Left lung (tissue), 10 donors: ENCODE measurements around the gene ZNF512B. TPM values are rescaled to one million over a fixed set of nuclear protein-coding genes. Genes with fewer than 3 reads are reported as not detected.
"Not testable (repeated sequence)": the region's sequence is repeated elsewhere in the genome, so short reads cannot be mapped to it uniquely, and the experiment has no call there.

Experiments
- ATAC-seq: fragments of 200-7000 bp; cut with Tn5 transposase; one replicate; pipeline ENCODE4 v1.9.1; 2020; ENCODE audit warnings: moderate library complexity
- DNase-seq, 4 donors: peaks; one replicate each; pipeline ENCODE4 v3.0.0-alpha.2; 2013 to 2020
- H3K27ac ChIP-seq, 2 donors: fragments of 200-600 bp; sonication (generic) in 1 of 2; one replicate each; pipeline versions ENCODE4 v1.5.0 to v1.8.0; 2020 to 2021
- H3K27me3 ChIP-seq, 2 donors: fragments of 200-600 bp; sonication (generic) in 1 of 2; one replicate each; pipeline versions ENCODE4 v1.5.0 to v1.8.0; 2020 to 2021
- H3K36me3 ChIP-seq, 2 donors: fragments of 200-600 bp; sonication (generic) in 1 of 2; one replicate each; pipeline versions ENCODE4 v1.5.0 to v1.8.0; 2020 to 2021
- H3K4me1 ChIP-seq, 2 donors: fragments of 200-600 bp; one replicate each; pipeline ENCODE4 v1.8.0; 2021
- H3K4me3 ChIP-seq, 2 donors: fragments of 200-600 bp; sonication (generic) in 1 of 2; one replicate each; pipeline versions ENCODE4 v1.5.0 to v1.8.0; 2020 to 2021; ENCODE audit warnings: mild to moderate bottlenecking in 1 of 2
- H3K9me3 ChIP-seq, 2 donors: fragments of 200-600 bp; sonication (generic) in 1 of 2; one replicate each; pipeline versions ENCODE4 v1.5.0 to v1.8.0; 2020 to 2021
- intact Hi-C, 2 donors: fragments of 100-400 bp; cut with DNase I; formaldehyde crosslinking; loops; one replicate each; pipeline versions ENCODE4 v1.11.2 to v1.14.2; 2022
- polyA plus RNA-seq, 6 donors: library from polyadenylated mRNA; unstranded; fragments of 120-200 nt; gene quantifications; one replicate each; pipeline ENCODE4 v1.2.1, GENCODE V29; 2013; ENCODE audit not compliant: insufficient read length in 6 of 6
- total RNA-seq, 2 donors: library from RNA; stranded (reverse); fragmentation: NEBNext Ultra II Directional; extraction: Animal tissue kit (Norgen Biotek cat#: 25700); gene quantifications; one replicate each; pipeline ENCODE4 v1.2.1, GENCODE V29; 2021
- TF ChIP-seq, protein P1 (sequence below), 2 donors: fragments of 200-600 bp; sonication (generic) in 1 of 2; IDR thresholded peaks; one replicate each; pipeline versions ENCODE4 v1.5.0 to v1.8.0; 2021; ENCODE audit warnings: antibody characterized with exemption in 2 of 2
- donor health status: DM: no; HTN: yes; CAD: no.
- donor health status: DM: no; HTN: no; CAD: no.

Gene ZNF512B
- total and polyA plus RNA-seq, 8 donors: 16.4 to 38.3 (median 26.6) TPM

DNA sequence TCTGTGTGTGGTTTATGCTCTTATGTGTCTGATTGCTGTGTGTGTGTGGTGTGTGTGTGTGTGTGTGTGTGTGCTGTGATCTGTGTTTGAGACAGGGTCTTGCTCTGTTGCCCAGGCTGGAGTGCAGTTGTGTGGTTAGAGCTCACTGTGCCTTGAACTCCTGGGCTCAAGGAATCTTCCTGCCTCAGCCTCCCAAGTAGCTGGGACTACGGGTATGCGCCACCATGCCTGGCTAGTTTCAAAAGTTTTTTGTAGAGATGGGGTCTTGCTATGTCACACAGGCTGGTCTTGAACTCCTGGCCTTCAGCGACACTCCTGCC, 3.4 kb upstream of the ZNF512B start:
- peak in 1 of 4 donors; percentile 13 for DNase-seq
- no peak for ATAC-seq
- H3K27me3 ChIP-seq: peaks cover 0 to 6% of the 10 kb centered on the region in 2 donors
- peaks cover 0 to 4% of the 10 kb centered on the region in 2 donors for H3K36me3 ChIP-seq
- TF ChIP-seq, protein P1, sequence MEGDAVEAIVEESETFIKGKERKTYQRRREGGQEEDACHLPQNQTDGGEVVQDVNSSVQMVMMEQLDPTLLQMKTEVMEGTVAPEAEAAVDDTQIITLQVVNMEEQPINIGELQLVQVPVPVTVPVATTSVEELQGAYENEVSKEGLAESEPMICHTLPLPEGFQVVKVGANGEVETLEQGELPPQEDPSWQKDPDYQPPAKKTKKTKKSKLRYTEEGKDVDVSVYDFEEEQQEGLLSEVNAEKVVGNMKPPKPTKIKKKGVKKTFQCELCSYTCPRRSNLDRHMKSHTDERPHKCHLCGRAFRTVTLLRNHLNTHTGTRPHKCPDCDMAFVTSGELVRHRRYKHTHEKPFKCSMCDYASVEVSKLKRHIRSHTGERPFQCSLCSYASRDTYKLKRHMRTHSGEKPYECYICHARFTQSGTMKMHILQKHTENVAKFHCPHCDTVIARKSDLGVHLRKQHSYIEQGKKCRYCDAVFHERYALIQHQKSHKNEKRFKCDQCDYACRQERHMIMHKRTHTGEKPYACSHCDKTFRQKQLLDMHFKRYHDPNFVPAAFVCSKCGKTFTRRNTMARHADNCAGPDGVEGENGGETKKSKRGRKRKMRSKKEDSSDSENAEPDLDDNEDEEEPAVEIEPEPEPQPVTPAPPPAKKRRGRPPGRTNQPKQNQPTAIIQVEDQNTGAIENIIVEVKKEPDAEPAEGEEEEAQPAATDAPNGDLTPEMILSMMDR (IDR thresholded peaks at IDR 0.05): no peak
- intact Hi-C loops: no loop called here
- peaks cover 19 to 35% of the 10 kb centered on the region in 2 donors for H3K4me1 ChIP-seq
- no peaks in the 10 kb centered on the region for H3K9me3 ChIP-seq
- H3K27ac ChIP-seq: no peak overlapping the region
- H3K4me3 ChIP-seq: peak overlapping the region in 1 of 2 donors; percentile 26

DNA sequence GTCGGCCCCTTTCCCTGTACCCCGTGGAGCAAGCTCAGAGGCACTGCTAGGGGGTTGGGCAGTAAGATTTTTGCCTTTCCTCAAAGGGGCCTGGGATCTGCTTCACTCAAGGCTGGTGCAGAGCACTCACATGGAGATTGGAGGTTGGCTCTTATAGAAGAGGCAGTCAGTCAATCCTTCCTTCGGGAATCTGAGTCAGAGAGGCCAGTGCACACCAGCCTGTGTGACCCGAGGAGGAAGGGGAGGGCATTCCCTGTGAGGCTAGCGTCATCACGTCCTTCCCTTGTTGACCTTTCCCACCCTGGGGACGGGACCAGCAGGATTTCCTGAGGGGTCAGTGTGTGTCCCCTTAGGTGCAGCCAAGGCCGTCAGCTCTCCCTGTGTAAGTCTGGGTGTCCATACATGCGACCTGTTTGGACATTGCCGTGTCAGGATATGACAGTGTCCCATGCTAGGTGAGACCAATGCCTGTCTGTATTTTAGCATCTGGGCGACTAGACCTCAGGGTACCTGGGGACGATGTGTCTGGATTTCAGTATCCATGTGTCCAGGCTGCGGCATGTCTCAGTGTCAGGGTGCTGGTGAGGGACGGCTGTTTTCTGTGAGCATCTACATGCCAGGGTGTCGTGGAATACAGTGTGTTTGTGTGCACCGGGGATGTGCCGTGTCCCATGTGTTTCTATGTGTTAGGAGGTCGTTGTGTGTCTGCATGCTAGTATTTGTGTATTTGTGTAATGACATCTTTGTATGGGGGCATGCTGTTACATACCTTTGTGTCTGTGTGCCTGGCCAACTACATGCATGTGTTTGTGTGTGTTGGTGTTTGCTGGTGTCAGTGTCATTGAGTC, 2.8 kb upstream of the ZNF512B start:
- Histone ChIP-seq H3K36me3 (peaks cover 0 to 7% of the 10 kb centered on the region in 2 donors), H3K4me1 (peaks cover 19 to 29% of the 10 kb centered on the region in 2 donors), H3K27me3 (peaks cover 0 to 6% of the 10 kb centered on the region in 2 donors), H3K4me3 (no peak overlapping the region), H3K27ac (peak overlapping the region in 1 of 2 donors; percentile 48), H3K9me3 (no peaks in the 10 kb centered on the region)
- TF ChIP-seq, protein P1 (IDR thresholded peaks at IDR 0.05): no peak
- intact Hi-C loops: no loop called here
- DNase-seq (peak in 1 of 4 donors; percentile 32), ATAC-seq (no peak)

DNA sequence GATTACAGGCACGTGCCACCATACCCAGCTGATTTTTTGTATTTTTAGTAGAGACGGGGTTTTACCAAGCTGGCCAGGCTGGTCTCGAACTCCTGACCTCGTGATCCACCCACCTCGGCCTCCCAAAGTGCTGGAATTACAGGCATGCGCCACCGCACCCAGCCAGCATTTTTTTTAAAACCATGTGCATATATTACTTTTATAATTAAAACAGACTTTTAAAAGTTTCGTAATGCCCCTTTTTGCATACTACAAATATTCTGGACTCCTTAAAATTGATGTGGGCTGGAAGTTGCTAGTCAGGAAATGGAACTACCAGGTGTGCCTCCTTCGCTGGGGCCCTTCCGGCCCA, 2.2 kb upstream of the ZNF512B start:
- H3K27ac ChIP-seq: peak overlapping the region in 1 of 2 donors; percentile 48

DNA sequence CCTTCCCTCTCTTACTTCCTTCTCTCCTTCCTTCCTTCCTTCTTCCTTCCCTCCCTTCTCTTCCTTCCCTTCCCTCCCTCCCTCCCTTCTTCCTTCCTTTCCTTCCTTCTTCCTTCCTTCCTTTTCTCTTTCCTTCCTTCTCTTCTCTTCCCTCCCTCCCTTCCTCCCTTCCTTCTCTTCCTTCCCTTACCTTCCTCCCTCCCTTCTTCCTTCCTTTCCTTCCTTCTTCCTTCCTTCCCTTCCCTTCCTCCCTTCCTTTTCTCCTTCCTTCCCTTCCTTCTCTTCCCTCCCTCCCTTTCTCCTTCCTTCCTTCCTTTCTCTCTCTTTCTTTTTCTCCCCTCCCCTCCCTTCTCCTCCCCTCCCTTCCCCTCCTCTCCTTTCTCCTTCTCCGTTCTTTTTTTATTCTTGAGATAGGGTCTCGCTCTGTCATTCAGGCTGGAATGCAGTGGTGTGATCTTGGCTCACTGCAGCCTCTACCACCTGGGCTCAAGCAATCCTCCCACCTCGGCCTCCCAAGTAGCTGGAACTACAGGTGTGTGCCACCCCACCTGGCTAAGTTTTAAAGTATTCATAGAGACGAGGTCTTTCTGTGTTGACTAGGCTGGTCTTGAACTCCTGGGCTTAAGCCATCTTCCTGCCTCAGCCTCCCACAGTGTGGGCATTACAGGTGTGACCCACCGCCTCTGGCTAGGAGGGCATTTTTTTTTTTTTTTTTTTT, 1.1 kb upstream of the ZNF512B start:
- no peaks in the 10 kb centered on the region for H3K9me3 ChIP-seq
- H3K4me3 ChIP-seq: no peak overlapping the region
- peaks cover 19 to 28% of the 10 kb centered on the region in 2 donors for H3K4me1 ChIP-seq
- no peak overlapping the region for H3K27ac ChIP-seq
- peaks cover 0 to 23% of the 10 kb centered on the region in 2 donors for H3K36me3 ChIP-seq
- DNase-seq (no peak), ATAC-seq (no peak)
- H3K27me3 ChIP-seq: peaks cover 0 to 6% of the 10 kb centered on the region in 2 donors
- TF ChIP-seq, protein P1 (IDR thresholded peaks at IDR 0.05): no peak
- intact Hi-C loops: no loop called here

More for the DNA sequence above, 2.2 kb upstream of the ZNF512B start:
- H3K9me3 ChIP-seq, intact Hi-C loops, H3K27me3 ChIP-seq, H3K4me3 ChIP-seq, ATAC-seq: not testable (repeated sequence)
- DNase-seq: peak in 1 of 4 donors; percentile 23
- Histone ChIP-seq H3K36me3 (peaks cover 0 to 13% of the 10 kb centered on the region in 2 donors), H3K4me1 (peaks cover 19 to 28% of the 10 kb centered on the region in 2 donors)

DNA sequence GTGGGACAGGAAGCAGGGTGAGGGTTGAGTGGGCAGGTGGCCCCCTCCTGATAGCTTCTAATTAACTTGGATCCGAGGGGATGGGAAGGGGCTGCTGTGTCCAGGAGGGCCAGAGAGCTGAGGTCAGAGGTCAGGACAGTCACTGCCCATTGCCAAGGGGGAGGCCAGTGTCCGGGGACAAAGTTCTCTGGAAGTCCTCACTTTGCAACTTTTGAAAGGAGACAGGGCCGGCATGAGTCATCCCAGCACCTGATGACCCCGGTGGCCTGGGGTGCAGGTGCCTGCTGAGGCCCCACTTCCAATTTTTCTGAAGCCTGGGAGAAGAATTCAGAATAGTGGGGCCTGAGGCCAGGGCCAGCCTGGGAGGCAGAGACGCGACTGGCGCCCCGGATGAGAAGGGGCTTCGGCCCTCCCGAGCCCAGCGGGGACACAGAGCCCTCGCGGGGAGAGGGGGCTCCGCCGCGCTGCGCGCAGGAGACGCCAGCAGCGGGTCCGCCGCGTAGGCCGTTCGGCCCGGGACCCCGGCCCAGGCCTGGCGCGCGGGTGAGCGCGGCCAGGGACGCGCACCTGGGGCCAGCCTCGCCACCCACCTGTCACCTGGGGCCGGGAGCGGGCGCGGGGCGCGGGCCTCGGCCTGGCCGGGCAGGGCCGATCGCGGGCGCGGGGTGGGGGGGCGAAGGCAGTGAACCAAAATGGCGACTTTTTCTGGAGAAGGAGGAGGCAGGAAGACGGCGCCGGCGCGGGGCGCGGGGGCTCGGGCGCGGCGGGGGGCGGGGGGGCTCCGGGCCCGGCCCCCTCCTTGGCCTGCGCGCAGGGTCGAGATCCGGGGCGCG, 586 bp downstream of the ZNF512B start:
- Histone ChIP-seq H3K27ac (peak overlapping the region in 1 of 2 donors; percentile 37), H3K36me3 (peaks cover 0 to 23% of the 10 kb centered on the region in 2 donors), H3K4me3 (peak overlapping the region; percentile 53 to 54), H3K27me3 (peaks cover 0 to 6% of the 10 kb centered on the region in 2 donors), H3K9me3 (no peaks in the 10 kb centered on the region), H3K4me1 (peaks cover 19 to 28% of the 10 kb centered on the region in 2 donors)
- ATAC-seq (no peak), DNase-seq (peak in 1 of 4 donors; percentile 81)
- intact Hi-C loops: no loop called here
- TF ChIP-seq, protein P1 (IDR thresholded peaks at IDR 0.05): no peak
